ENCODE results near the gene G2E3.
"Not testable (repeated sequence)": the region's sequence is repeated elsewhere in the genome, so short reads cannot be mapped to it uniquely, and the experiment has no call there.

G2E3 gene

DNA sequence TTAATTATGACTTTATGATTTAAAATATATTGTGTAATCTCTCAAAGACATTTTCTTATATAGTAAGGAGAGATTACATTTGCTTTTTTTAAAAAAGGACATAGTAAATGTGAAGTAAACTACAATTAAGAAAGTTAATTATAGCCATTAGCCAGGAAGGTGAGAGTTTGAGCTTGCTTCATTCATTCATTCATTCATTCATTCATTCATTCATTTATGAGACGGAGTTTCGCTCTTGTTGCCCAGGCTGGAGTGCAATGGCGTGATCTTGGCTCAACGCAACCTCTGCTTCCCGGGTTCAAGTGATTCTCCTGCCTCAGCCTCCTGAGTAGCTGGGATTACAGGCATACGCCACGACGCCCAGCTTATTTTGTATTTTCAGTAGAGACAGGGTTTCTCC lies 45.7 kb downstream of the G2E3 start:
- not testable (repeated sequence) for DNase-seq (ENCODE audit: low read depth)

DNA sequence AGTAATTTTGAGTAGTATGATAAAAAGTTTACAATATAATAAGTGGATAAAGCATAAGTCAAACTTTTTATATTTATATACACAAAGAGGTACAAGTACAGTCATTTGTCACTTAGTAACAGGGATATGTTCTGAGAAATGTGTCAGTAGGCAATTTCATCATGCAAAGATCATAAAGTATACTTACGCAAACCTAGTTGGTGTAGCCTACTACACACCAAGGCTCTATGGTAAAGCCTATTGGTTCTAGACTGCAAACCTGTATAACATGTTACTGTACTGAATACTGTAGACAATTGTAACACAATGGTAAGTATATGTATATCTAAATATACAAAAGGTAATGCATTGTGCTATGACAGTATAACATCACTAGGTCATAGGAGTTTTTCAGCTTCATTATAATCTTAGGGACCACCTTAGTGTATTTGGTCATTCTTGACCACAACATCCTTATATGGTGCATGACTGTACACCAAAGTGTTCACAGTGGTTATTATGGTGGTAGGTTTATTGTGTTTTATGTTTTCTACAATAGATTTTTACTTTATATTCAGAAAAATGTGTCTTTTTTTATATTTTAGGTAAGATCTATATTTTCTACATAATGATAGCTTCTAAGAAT lies 48.3 kb downstream of the G2E3 start:
- DNase-seq (ENCODE audit: low read depth), result no peak

DNA sequence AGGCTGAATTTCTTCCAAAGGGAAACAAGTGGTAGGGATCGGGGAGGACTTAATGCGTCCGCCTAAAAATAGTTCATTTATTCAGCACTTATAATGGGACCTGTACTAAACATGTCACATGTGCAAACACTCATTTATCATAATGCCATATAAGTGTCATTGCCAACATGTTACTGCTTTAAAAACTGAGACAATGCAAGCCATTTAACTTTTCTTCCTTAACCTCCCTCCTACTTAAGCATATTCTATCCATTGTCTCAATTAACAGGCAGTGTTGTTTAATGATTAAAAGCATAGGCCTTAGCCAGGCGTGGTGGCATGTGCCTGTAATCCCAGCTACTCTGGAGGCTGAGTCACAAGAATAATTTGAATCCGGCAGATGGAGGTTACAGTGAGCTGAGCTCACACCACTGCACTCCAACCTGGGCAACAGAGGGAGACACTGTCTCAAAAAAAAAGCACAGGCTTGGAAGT lies 49.6 kb downstream of the G2E3 start:
- DNase-seq (ENCODE audit: low read depth), result no peak

DNA sequence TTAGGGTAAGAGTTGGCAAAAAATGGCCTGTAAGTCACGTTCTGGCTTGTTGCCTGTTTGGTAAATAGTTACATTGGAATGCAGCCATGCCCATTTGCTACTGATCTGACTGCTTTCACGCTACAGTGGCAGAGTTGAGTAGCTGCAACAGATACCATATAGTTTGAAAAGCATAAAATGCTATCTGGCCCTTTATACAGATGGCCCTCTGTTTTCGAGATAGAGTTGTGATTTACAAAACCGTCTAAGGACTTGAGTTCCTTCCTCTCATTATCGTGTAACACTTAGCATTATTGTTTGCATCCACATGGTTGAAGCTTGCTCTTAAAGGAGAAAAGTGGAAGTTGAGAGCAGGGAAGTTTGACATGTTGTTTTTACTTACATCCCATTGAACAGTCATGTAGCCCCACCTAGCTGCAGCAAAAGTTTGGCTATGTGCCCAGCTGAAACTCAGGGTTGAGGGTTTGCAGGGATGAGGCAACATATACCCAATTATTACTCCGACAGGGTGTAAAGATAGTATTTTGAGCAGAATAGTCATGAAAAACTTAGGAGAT lies 51.9 kb downstream of the G2E3 start:
- DNase-seq (ENCODE audit: low read depth), result no peak

DNA sequence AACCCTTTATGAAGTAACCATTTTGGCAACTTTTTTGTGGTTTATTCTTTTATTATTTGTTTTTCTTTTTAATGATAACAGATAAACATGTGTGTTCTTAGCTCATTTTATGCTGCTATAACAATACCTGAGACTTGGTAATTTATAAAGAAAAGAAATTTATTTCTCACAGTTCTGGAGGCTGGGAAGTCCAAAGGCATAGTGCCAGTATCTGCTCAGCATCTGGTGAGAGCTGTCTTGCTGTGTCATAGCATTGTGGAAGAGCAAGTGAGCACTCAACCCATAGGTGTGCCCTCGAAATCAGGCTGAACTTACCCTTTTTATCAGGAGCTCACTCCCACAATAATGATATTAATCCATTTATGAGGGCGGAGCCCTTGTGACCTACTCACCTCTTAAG lies 55.2 kb downstream of the G2E3 start:
- no peak for DNase-seq (ENCODE audit: low read depth)

DNA sequence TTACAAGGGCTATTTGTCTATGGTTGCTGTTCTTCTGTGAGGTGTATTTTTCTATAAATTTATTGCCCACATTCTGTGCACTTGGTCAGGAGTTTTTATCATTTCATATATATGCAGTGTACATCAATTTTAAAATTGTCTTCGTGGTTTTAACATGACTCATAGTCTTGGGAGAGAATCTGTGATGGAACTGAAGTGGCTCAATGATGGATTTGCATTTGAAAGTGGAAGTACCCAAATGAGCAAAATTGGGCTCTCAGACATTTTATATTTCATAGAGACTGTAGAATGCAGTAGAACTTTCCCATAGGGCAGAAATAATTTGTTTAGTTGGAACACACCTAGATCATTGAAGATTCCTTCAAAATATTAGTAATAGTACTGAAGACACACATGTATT lies 61.2 kb downstream of the G2E3 start:
- no peak for DNase-seq (ENCODE audit: low read depth)

DNA sequence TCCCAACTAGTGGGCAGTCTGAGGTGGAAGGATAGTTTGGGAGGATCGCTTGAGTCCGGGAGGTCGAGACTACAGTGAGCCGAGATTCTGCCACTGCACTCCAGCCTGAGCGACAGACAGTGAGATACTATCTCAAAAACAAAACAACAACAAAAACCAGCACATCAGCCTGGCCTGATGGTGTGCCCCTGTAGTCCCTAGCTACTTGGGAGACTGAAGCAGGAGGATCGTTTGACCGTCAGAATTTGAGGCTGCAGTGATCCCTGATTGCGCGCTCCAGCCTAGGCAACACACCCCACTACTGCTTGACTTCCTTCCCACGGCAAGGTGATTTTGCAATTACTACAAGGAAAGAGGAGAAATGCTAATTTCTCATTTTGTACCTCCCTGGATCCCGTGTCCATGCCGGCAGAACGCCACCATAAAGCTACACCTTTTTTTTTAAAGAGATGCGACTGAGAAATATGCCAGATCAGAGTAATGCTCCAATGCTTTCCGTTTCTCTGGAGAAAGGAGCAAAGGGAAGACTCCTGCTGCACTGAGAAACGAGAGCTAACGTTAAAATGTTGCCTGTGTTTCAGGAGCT lies 62.5 kb downstream of the G2E3 start:
- no peak for DNase-seq (ENCODE audit: low read depth)

DNA sequence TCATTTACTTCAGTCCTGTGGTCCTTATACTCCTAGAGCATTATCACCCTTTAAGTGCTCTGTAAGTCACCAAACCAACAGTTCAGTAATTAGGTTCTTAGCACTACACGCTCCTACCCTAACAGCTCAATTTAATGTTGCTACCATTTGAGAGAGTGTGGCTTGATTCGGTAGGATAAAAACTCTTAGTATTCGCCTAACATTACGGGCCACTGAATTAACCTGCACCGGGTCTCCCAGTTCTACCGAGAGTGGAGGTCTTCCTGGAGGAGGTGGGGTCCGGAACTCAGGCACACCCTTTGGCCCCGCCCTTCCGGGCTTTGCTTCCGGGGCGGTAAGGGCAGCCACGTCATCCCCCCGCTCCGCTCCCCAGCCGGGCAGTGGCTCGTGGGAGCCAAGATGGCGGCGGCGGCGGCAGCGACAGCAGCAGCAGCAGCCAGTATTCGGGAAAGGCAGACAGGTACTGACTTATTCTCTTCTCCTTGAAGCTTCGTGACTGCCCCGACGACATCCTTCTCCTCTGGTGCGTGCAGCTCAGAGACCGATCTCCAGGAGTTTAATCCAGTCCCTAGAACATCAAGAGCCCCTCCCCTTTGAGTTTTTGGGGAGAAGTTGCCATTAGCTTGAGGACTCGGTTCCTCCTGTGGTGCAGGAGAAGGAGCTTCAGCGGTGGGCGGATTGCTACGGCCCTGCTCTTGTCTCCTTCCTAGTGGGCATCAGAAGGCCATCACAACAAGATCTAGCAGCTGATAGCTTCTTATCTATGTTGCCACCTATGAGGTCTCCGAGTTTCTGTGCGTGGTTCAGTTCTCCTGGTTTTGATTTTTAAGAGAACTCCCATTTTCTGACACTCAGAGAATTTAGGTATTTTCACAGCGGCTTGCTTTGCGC lies 63.2 kb downstream of the G2E3 start, which contains the start of gene SCFD1:
Gene SCFD1 (plus strand): TSS at position 380 of the 891 bp plus-strand sequence. CDS start 20 bp downstream, at position 400.
- peak; percentile 91 for DNase-seq (ENCODE audit: low read depth)

DNA sequence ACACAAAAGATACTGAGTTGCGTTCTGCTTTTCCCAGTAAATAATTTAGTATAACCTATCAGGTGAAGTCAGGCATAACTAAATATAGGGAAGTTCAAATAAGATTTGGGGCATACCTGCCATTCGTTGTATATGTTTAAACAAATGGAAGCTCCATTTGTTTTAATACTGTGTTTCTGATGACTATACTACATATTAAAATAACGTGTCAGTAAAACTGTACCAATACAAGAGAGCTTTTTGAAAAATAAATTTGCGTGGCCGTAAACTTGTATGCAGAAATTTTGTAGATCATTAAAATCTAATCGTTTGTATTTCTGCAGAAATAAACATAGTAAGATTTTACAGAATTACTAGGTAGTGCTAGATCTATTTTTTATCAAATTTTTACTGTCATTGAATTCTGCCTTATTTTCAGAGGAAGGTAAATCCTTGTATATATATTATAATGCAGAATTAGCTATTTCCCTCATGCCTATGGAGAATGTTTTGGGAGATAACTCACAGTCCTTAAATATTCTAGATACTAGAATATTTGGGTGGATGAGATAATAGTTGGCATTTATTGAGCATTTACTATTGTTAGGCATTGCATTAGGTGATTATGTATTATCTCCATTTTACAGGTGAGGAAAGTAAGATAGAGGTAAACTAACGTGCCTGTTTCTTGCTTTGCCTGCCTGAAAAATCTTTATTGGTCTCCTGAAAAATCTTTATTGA lies 64.6 kb downstream of the G2E3 start:
- DNase-seq (ENCODE audit: low read depth), result no peak

DNA sequence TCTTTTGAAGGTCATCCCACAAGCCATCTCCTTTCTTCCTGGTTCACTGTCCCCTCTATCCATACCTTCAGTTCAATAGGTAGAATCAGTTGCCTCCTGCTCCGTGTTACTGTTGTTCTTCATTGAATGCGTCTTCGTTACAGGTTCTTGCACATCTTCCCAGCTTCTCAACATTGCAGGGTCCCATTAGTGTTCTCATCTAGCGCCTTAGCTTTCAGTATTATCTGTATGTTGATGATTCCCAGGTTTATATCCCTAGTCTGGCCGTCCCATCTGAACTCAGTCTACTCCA lies 65.1 kb downstream of the G2E3 start:
- DNase-seq (ENCODE audit: low read depth), result no peak

DNA sequence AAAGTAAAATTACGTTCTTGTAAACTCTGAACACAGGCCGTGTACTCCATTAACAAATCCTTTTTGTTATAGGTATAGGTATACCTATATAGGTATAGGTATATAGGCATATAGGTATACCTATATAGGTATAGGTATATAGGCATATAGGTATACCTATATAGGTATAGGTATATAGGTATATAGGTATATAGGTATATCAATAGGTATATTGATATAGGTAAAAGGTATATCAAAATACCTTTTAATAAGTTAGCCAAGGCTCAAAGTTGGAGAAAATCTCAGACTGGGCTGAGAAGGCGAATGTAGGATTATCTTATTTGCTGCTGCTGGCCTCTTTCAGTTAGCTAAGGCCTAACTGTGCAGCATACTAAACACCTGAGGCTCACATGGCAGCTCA lies 66.6 kb downstream of the G2E3 start:
- no peak for DNase-seq (ENCODE audit: low read depth)

DNA sequence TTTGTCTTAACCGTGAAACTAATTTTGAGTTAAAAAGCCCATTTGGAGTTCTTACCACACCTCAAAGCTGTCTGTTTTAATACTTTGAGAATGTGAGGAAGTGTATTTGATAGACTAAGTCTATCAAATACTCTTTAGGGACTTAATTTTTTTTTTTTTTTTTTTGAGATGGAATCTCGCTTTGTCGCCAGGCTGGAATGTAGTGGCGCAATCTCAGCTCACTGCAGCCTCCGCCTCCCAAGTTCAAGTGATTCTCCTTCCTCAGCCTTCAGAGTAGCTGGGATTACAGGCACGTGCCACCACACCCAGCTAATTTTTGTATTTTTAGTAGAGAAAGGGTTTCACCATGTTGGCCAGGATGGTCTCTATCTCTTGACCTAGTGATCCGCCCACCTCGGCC lies 70.5 kb downstream of the G2E3 start:
- not testable (repeated sequence) for DNase-seq (ENCODE audit: low read depth)

DNA sequence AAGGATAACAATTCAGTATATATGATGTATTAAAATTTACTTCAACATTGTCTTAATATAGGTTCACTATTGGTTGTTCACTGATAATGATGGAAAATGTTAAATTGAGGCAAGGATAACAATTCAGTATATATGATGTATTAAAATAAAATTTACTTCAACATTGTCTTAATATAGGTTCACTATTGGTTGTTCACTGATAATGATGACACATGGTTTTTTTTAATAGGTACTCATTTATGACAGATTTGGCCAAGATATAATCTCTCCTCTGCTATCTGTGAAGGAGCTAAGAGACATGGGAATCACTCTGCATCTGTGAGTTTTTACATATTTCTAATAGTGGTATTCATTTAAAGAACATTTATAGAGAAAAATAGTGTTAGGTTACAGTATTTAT lies 71.3 kb downstream of the G2E3 start:
- no peak for DNase-seq (ENCODE audit: low read depth)

DNA sequence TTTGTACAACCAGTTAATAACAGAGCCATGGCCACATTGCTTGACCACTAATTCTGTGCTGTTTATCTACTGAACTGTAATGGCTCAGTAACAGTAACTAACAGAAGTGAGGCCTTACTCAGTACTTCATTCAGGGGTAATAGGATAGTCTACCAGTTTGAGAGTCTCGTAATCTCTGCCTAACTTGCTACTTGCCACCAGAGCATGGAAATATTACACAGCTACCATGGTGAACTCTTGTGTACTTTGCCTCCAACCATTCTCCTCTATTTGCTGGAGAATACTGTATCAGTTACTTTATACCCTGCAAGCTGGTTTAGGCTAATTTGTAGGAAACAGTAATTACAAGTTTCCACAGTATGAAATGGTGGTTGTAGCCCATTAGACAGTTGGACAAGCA lies 73.8 kb downstream of the G2E3 start:
- no peak for DNase-seq (ENCODE audit: low read depth)

DNA sequence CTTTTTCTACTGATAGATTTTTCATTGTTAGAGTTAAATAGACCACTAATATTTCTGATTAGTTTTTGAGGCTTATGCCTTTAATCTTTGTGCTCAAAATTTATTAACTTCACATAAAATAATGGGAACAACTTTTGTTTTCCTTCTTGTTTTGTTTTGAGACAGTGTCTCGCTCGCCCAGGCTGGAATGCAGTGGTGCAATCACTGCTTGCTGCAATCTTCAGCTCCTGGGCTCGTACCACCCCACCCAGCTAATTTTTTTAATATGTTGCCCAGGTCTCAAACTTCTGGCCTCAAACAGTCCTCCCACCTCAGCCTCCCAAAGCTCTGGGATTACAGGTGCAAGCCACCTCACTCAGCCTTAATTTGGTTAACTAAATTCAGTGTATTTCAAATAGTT lies 80.0 kb downstream of the G2E3 start:
- DNase-seq (ENCODE audit: low read depth), result no peak

DNA sequence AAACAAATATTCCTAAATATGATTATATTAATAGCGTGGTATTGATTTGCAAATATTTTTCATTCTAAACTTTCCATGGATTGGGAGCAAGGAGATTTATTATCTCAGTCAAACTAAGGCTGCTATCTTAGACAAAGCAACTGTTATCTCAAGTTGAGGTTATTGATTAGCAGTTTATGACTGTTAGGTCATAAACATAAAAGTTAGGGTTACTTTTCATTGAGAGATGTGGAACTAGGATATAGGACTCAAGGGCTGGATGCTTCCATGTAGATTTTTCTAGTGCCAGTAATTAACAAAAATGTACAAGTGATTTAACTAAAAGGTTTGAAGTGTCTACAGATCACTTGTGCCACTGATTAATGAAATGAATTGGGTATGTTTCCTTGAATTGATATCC lies 82.2 kb downstream of the G2E3 start:
- no peak for DNase-seq (ENCODE audit: low read depth)

DNA sequence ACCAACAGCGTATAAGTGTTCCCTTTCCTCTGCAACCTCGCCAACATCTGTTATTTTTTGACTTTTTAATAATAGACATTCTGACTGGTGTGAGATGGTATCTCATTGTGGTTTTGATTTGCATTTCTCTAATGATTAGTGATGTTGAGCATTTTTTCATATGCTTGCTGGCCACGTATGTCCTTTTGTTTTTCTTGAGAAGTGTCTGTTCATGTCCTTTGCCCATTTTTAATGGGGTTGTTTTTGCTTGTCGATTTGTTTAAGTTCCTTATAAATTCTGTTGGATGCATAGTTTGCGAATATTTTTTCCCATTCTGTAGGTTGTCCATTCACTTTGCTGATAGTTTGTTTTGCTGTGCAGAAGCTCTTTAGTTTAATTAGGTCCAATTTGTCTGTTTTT lies 85.5 kb downstream of the G2E3 start:
- DNase-seq (ENCODE audit: low read depth), result not testable (repeated sequence)

DNA sequence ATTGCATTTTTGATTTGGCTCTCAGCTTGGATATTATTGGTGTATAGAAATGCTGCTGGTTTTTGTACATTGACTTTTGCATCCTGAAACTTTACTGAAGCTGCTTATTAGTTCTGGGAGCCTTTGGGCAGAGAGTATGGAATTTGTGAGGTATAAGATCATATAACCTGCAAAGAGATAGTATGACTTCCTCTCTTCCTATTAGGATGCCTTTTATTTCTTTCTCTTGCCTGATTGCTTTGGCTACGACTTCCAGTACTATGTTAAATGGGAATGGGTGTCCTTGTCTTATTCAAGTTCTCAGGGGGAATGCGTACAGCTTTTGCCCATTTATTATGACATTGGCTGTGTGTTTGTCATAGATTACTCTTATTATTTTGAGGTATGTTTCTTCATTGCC lies 86.6 kb downstream of the G2E3 start:
- no peak for DNase-seq (ENCODE audit: low read depth)

DNA sequence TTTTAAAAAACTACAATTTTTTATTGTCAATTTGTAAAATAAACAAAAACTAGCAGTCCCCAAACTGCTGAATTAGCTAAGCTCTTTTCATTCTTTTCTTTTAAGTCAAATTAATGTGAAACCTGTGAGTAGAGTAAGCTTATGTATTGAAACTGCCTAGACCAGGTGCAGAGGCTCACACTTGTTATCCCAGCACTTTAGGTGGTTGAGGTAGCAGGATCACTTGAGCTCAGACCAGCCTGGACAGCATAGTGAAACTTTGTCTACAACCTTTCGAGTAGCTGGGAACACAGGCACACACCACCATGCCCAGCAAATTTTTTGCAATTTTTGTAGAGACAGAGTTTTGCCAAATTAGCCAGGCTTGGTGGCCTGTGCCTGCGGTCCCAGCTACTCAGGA lies 89.5 kb downstream of the G2E3 start:
- DNase-seq (ENCODE audit: low read depth), result no peak

DNA sequence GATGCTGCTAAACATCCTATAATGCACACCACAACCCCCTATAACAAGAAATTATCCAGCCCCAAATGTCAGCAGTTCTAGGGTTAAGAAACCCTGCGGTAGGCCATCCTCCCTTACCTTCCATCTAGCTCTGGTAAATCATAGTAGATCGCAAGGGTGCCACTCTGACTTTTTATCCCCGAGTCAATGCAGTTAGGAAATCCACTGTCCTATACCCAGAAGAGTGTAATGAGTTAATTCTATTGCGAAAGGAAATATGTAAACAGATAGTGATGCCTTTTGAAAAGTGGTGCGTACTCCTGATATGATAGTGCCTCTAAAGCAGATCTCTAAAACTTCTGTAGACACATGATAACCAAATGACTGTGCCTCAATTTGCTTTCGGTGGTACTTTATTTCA lies 93.0 kb downstream of the G2E3 start:
- no peak for DNase-seq (ENCODE audit: low read depth)

DNA sequence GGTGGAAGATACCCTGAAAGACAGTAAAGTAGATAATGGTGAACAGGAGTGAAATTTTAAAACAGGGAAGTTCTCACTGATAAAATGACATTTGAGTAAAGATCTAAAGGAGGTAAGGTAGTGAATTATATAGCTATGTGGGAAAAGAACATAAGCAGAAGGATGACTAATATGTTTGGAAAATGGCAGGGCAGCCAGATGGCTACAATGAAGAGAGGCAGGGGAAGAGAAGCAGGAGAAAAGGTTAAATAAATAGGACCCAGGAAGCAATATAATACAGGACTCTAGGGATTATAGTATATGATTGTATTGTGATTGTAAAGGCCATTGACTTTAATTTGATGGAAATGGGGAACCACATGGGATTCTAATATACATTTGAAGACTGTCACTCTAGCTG lies 96.2 kb downstream of the G2E3 start:
- DNase-seq (ENCODE audit: low read depth), result no peak

DNA sequence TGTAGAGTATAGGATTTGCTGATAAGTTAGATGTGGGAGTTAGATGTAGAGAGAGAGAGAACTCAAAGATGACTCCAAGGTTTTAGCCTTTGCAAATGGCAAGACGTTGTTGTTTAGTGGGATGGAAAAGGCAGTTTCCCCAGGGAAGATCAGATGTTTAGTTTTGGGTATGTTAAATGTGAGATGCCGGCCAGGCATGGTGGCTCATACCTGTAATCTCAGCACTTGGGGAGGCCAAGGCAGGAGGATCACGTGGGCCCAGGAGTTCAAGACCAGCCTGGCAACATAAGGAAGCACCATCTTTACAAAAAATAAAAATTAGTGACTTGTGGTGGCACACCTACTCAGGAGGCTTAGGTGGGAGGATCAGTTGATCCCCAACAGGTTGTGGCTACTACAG lies 96.7 kb downstream of the G2E3 start:
- no peak for DNase-seq (ENCODE audit: low read depth)
